Measurements from ENCODE around the gene NAP1L1. TPM values are rescaled to one million over a fixed set of nuclear protein-coding genes. Genes with fewer than 3 reads are reported as not detected.

The NAP1L1 gene
- total RNA-seq, 2 experiments from 2014 or later: 348 to 904 TPM

DNA sequence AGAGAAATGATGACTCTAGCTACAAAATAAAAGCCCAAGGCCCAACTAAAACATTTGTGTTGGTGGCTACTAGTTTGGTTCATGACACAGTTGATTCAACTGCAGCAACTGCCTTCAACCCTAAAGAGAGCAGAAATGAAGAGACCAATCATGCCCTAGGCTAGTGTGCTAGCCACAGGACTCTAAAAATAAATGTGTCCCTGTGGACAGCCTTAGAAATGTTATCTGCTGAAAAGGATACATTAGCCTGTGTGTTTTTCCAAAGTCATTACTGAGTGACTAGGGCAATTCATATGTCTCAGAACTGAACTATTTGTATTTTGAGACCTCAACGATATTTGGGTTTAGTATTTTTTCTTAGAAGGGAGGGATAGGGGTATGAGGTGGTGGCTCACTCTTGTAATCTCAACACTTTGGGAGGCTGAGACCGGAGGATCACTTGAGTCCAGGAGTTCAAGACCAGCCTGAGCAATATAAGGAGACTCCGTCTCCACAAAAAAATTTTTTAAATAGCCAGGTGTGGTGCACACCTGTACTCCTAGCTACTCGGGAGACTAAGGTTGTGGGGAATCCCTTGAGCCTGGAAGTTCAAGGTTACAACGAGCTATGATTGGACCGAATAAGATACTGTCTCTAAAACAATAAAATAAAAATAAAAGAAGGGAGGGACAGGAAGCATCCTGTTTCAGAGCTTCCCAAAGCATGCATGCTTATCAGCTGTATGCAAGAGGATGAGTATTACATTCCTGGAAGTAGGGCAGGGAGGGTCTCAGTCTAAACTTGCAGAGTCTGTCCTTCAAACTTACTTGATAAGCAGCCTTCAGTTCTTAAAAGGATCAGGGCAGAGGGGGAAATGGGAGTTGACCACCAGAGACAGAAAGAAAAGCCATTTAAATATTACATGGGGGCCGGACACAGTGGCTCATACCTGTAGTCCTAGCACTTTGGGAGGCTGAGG lies 29.6 kb upstream of the NAP1L1 start:
- no peaks in the 10 kb centered on the region for H3K9me3 ChIP-seq (ENCODE audit: low read length)
- H3K79me2 ChIP-seq (ENCODE audit: insufficient read depth, low read depth, low read length): no peaks in the 10 kb centered on the region
- no peak overlapping the region for H3K27ac ChIP-seq (ENCODE audit: low read depth, low read length, poor library complexity, severe bottlenecking)
- H3K4me2 ChIP-seq (ENCODE audit: low read length): no peak overlapping the region
- POLR2A ChIA-PET: interaction anchor here (0.6 to 1.8 kb wide), 4 partner anchors 11 to 515 kb away, joined by 3 to 8 read pairs (median 5); no protein-coding TSS in a partner anchor
- H3K4me1 ChIP-seq (ENCODE audit: insufficient read depth, low read length, poor library complexity, severe bottlenecking): no peaks in the 10 kb centered on the region
- no peaks in the 10 kb centered on the region for H4K20me1 ChIP-seq (ENCODE audit: insufficient read depth, low read length)
- no TSS peak for BruUV-seq (replicated peaks)
- H2AFZ ChIP-seq (ENCODE audit: low read length): no peak overlapping the region
- CTCF ChIA-PET (ENCODE audit: unreplicated experiment): no interaction called here
- intact Hi-C loops (cut with micrococcal nuclease; ENCODE audit: unreplicated experiment): no loop called here
- DNase-seq (ENCODE audit: low spot score): no peak
- no peaks in the 10 kb centered on the region for H3K36me3 ChIP-seq (ENCODE audit: insufficient read depth, low read length)
- TF ChIP-seq, protein P1, sequence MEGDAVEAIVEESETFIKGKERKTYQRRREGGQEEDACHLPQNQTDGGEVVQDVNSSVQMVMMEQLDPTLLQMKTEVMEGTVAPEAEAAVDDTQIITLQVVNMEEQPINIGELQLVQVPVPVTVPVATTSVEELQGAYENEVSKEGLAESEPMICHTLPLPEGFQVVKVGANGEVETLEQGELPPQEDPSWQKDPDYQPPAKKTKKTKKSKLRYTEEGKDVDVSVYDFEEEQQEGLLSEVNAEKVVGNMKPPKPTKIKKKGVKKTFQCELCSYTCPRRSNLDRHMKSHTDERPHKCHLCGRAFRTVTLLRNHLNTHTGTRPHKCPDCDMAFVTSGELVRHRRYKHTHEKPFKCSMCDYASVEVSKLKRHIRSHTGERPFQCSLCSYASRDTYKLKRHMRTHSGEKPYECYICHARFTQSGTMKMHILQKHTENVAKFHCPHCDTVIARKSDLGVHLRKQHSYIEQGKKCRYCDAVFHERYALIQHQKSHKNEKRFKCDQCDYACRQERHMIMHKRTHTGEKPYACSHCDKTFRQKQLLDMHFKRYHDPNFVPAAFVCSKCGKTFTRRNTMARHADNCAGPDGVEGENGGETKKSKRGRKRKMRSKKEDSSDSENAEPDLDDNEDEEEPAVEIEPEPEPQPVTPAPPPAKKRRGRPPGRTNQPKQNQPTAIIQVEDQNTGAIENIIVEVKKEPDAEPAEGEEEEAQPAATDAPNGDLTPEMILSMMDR (conservative IDR thresholded peaks at IDR 0.05; ENCODE audit: low read length): no peak
- TF ChIP-seq EZH2phosphoT487 (IDR thresholded peaks at IDR 0.05; ENCODE audit: borderline replicate concordance, low read depth, low read length): no peak
- H3K4me3 ChIP-seq (ENCODE audit: low read depth, low read length, poor library complexity, severe bottlenecking): no peak overlapping the region
- H3K9me2 ChIP-seq (ENCODE audit: insufficient read depth, low read length): no peaks in the 10 kb centered on the region

DNA sequence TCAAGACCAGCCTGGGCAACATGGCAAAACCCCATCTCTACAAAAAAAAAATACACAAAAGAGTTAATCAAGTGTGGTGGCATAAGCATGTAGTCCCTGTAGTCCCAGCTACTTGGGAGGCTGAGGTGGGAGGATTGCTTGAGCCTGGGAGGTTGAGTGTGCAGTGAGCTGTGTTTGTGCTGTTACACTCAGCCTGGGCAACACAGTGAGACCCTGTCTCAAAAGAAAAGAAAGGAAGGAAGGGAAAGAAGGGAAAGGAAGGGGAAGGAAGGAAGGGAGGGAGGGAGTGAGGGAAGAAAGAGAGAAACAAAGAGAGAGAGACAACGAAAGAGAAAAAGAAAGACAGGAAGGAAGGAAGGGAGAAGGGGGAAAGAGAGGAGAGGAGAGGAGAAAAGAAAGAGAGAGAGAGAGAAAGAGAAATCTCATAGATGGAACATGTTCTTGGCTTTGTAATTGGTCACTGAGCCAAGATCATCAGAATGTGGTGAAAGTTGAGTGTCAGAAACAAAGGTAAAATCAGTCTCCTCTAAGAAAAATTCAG lies 26.8 kb upstream of the NAP1L1 start:
- ChIA-PET POLR2A (interaction anchor here (0.6 kb wide), 2 partner anchors 207 to 929 kb away, joined by 3 read pairs; no protein-coding TSS in a partner anchor), CTCF (ENCODE audit: unreplicated experiment) (no interaction called here)
- no TSS peak for BruUV-seq (replicated peaks)

More for the DNA sequence above, 26.8 kb upstream of the NAP1L1 start:
- Histone ChIP-seq H3K79me2 (ENCODE audit: insufficient read depth, low read depth, low read length) (no peaks in the 10 kb centered on the region), H2AFZ (ENCODE audit: low read length) (no peak overlapping the region), H3K27ac (ENCODE audit: low read depth, low read length, poor library complexity, severe bottlenecking) (no peak overlapping the region), H3K36me3 (ENCODE audit: insufficient read depth, low read length) (no peaks in the 10 kb centered on the region), H3K9me3 (ENCODE audit: low read length) (no peaks in the 10 kb centered on the region), H4K20me1 (ENCODE audit: insufficient read depth, low read length) (no peaks in the 10 kb centered on the region), H3K4me3 (ENCODE audit: low read depth, low read length, poor library complexity, severe bottlenecking) (no peak overlapping the region), H3K4me1 (ENCODE audit: insufficient read depth, low read length, poor library complexity, severe bottlenecking) (no peaks in the 10 kb centered on the region), H3K9me2 (ENCODE audit: insufficient read depth, low read length) (no peaks in the 10 kb centered on the region), H3K4me2 (ENCODE audit: low read length) (no peak overlapping the region)
- TF ChIP-seq EZH2phosphoT487 (IDR thresholded peaks at IDR 0.05; ENCODE audit: borderline replicate concordance, low read depth, low read length): no peak
- TF ChIP-seq, protein P1 (conservative IDR thresholded peaks at IDR 0.05; ENCODE audit: low read length): no peak
- DNase-seq (ENCODE audit: low spot score): no peak
- intact Hi-C loops (cut with micrococcal nuclease; ENCODE audit: unreplicated experiment): no loop called here

Data from OCI-LY7 (cell line).